Stomach (tissue), 4 donors: ENCODE results near the gene ZC3H12C.

Experiments
- POLR2A ChIP-seq, 4 donors: fragments of 450-650 bp; IDR thresholded peaks; one replicate each; pipeline ENCODE4 v1.6.1; 2016; ENCODE audit warnings: antibody characterized with exemption in 4 of 4, control low read depth in 2 of 4, mild to moderate bottlenecking in 1 of 4, moderate library complexity in 1 of 4
- POLR2AphosphoS5 ChIP-seq, 3 donors: sonication (generic); formaldehyde crosslinking; IDR thresholded peaks; one replicate each; pipeline ENCODE4 v1.6.1; 2016; ENCODE audit warnings: antibody characterized with exemption in 3 of 3
- TF ChIP-seq, protein P1 (sequence below), 7 experiments: fragments of 450-650 bp in 4 of 7; fragments of 200-600 bp in 3 of 7; sonication (generic) in 3 of 7; IDR thresholded peaks; one replicate each; pipeline ENCODE4 v1.5.1; 2016 to 2019; ENCODE audit warnings: antibody characterized with exemption in 7 of 7, control low read depth in 2 of 7, mild to moderate bottlenecking in 1 of 7

DNA sequence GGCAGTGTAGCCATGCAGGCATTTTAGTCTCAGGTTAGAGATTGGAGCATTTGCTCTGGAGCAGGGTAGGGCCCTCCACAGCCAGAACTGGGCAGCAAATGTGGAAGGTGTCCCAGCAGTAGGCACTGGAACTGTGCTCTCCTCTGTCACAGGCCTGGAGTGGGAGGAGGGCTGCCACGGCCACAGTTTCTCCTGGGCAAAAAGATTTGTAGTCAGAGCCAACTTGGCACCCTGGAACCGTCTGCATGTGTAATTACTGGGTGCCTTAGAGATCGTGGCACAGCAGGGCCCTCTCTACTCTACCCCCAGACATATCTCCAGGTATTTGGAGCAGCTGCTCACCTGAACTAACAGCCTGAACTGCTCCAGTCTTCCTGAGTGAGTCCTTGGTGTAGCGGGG is 93.7 kb downstream of the ZC3H12C start:
- TF ChIP-seq, protein P1, sequence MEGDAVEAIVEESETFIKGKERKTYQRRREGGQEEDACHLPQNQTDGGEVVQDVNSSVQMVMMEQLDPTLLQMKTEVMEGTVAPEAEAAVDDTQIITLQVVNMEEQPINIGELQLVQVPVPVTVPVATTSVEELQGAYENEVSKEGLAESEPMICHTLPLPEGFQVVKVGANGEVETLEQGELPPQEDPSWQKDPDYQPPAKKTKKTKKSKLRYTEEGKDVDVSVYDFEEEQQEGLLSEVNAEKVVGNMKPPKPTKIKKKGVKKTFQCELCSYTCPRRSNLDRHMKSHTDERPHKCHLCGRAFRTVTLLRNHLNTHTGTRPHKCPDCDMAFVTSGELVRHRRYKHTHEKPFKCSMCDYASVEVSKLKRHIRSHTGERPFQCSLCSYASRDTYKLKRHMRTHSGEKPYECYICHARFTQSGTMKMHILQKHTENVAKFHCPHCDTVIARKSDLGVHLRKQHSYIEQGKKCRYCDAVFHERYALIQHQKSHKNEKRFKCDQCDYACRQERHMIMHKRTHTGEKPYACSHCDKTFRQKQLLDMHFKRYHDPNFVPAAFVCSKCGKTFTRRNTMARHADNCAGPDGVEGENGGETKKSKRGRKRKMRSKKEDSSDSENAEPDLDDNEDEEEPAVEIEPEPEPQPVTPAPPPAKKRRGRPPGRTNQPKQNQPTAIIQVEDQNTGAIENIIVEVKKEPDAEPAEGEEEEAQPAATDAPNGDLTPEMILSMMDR (IDR thresholded peaks at IDR 0.05) = no peak
- TF ChIP-seq POLR2A (IDR thresholded peaks at IDR 0.05) = no peak
- no peak for TF ChIP-seq POLR2AphosphoS5 (IDR thresholded peaks at IDR 0.05)
